Measurements from ENCODE around the gene POLE. TPM values are rescaled to one million over a fixed set of nuclear protein-coding genes. Genes with fewer than 3 reads are reported as not detected.

POLE gene
- total RNA-seq, 4 donors from 2014 or later: 28.2 to 98.5 (median 30.0) TPM

DNA sequence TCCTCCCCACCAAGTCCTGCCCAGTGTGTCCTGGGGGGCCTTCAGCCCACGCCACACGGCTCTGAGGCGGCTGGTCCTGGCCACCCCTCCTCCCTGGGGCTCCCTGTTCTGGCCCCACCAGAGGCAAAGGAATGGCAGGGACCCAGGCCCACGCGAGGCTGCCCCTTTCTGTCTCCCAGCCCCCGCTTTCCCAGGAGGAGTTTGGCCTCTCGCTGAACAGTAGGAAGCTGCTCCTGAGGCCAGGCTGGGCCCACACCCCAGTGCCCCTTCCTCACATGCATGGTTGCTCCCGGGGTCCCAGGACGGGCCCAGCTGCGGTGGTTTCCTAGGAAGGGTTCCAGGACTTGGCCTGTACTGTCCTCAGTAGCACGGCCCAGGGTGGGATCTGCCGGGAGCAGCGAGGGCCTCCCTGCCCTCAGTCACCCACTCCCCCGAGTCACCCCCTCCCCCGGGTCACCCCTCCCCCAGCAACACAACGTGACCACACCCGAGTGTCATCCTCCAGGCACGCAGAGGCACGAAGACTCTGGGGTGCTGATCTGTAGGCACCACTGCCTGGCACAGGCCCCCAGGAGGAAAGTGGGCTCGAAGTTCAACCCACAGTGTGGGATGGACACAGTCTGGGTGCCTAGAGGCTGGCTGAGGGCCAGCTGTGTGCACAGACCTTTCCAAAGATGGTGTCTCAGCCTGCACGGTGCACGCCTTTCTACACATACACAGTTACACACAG lies 109.8 kb downstream of the POLE start:
- TF ChIP-seq, protein P1, sequence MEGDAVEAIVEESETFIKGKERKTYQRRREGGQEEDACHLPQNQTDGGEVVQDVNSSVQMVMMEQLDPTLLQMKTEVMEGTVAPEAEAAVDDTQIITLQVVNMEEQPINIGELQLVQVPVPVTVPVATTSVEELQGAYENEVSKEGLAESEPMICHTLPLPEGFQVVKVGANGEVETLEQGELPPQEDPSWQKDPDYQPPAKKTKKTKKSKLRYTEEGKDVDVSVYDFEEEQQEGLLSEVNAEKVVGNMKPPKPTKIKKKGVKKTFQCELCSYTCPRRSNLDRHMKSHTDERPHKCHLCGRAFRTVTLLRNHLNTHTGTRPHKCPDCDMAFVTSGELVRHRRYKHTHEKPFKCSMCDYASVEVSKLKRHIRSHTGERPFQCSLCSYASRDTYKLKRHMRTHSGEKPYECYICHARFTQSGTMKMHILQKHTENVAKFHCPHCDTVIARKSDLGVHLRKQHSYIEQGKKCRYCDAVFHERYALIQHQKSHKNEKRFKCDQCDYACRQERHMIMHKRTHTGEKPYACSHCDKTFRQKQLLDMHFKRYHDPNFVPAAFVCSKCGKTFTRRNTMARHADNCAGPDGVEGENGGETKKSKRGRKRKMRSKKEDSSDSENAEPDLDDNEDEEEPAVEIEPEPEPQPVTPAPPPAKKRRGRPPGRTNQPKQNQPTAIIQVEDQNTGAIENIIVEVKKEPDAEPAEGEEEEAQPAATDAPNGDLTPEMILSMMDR (IDR thresholded peaks at IDR 0.05; ENCODE audit: low read depth): no peak

DNA sequence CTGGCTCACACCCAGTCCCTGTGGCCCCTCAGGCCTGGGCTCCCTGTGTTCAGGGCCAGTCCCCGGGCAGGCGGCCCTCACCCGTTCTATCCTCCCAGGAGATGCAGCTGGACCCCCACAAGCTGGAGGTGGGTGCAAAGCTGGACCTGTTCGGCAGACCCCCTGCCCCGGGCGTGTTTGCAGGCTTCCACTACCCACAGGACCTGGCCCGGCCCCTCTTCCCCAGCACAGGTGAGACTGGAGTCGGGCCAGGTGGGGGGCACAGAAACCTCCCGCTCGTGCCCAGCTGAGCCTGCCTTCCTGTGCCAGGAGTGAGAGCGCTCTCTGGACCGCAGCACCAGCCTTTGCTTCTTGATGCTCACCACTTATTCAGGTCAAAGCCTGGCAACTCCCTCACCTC lies 110.4 kb downstream of the POLE start:
- TF ChIP-seq, protein P1 (IDR thresholded peaks at IDR 0.05; ENCODE audit: low read depth): no peak

DNA sequence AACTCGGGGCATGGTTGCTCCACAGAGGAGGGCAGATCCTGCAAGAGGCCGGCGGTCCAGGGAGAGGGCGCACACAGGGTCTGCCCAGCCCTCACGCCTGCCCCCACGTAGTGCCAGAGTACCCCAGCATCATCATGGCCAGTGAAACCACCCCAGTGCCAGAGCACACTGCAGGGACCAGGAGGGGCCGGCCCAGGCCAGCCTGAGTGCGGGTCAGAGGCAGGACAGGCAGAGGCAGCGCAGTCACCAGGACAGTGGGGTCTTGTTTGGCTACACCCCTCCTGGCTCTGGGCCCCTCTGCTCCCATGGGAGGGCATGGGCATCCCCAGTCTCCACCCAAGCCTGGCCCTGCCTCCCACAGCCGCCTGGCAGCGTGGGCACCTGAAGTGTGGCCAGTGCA lies 111.5 kb downstream of the POLE start:
- TF ChIP-seq, protein P1 (IDR thresholded peaks at IDR 0.05; ENCODE audit: low read depth): no peak

- TF ChIP-seq, protein P1 (IDR thresholded peaks at IDR 0.05; ENCODE audit: low read depth): no peak
Measured at GRCh38 chr12:132574271-132574996, 112.7 kb downstream of the POLE start.

Small RNA genes lying within 50 kb of the gene (small RNA-seq; reads per million reads assigned to genes)
- not detected for gene MIR6763
- gene RNA5SP379: not detected

Other genes starting within 250 kb of the POLE start
- 1 to 10 TPM; 2.4 to 8.5 (median 5.0) TPM for gene FBRSL1, start 197.2 kb downstream of the POLE start, total RNA-seq
- gene LRCOL1, start 76.8 kb downstream of the POLE start, total RNA-seq: 1 to 10 TPM in 1 of 4 donors, not detected in 3; 2.1 TPM
- gene P2RX2, start 68.6 kb downstream of the POLE start, total RNA-seq: not detected
- 10 to 100 TPM; 22.8 to 87.0 (median 40.3) TPM for gene PXMP2, start 245 bp upstream of the POLE start, total RNA-seq
- gene PGAM5, start 23.5 kb upstream of the POLE start, total RNA-seq: 10 to 100 TPM in 2 of 4 donors, 1 to 10 TPM in 2; 7.3 to 12.1 (median 10.6) TPM
- 10 to 100 TPM; 66.0 to 77.2 (median 75.4) TPM for gene ANKLE2, start 74.5 kb upstream of the POLE start, total RNA-seq
- gene GOLGA3, start 141.5 kb upstream of the POLE start, total RNA-seq: 10 to 100 TPM; 45.9 to 86.8 (median 60.4) TPM
- gene CHFR, start 200.3 kb upstream of the POLE start, total RNA-seq: 10 to 100 TPM; 25.5 to 38.6 (median 30.4) TPM

Measured in subcutaneous adipose tissue (tissue), 4 donors.